ENCODE results near the gene ROR2. TPM values are rescaled to one million over a fixed set of nuclear protein-coding genes. Genes with fewer than 3 reads are reported as not detected.

The ROR2 gene
- total RNA-seq, 1 experiment from 2014 or later: 0.68 TPM

- intact Hi-C loops (cut with micrococcal nuclease; ENCODE audit: unreplicated experiment): no loop called here
- no peaks in the 10 kb centered on the region for H3K27me3 ChIP-seq (replicated peaks; ENCODE audit: control insufficient read depth, insufficient read depth, low read length)
- no TSS peak for BruUV-seq (replicated peaks)
- H3K4me1 Mint-ChIP-seq (ENCODE audit: low read depth, unreplicated experiment): no peaks in the 10 kb centered on the region
- DNase-seq: no peak
- ChIA-PET POLR2A (no interaction called here), CTCF (no interaction called here)
- TF ChIP-seq CTCF (IDR thresholded peaks at IDR 0.05; ENCODE audit: insufficient read depth in 1 of 2, low read depth in 1 of 2, low read length in 1 of 2, severe bottlenecking in 1 of 2, unreplicated experiment in 1 of 2): no peak
- H3K36me3 Mint-ChIP-seq (ENCODE audit: insufficient read depth, unreplicated experiment): no peaks in the 10 kb centered on the region
- H3K4me1 ChIP-seq: no peaks in the 10 kb centered on the region
- H3K27ac Mint-ChIP-seq (ENCODE audit: unreplicated experiment): no peak overlapping the region
- H3K36me3 ChIP-seq (ENCODE audit: control insufficient read depth, insufficient read depth, low read length): no peaks in the 10 kb centered on the region
- H3K4me3 ChIP-seq (ENCODE audit: low read depth, low read length): no peak overlapping the region
- no peak overlapping the region for H3K4me3 Mint-ChIP-seq (ENCODE audit: unreplicated experiment)
- no peaks in the 10 kb centered on the region for H3K9me3 ChIP-seq
- no peaks in the 10 kb centered on the region for H3K9me3 Mint-ChIP-seq (ENCODE audit: unreplicated experiment)
- H3K27me3 Mint-ChIP-seq (ENCODE audit: insufficient read depth, unreplicated experiment): no peaks in the 10 kb centered on the region
These were observed 35.1 kb downstream of the ROR2 start for GRCh38 chr9:91914937-91915336.

GRCh38 chr9:91914404-91914803 lies 35.6 kb downstream of the ROR2 start:
- intact Hi-C loops (cut with micrococcal nuclease; ENCODE audit: unreplicated experiment): no loop called here
- H3K4me1 ChIP-seq: no peaks in the 10 kb centered on the region
- H3K4me3 ChIP-seq (ENCODE audit: low read depth, low read length): no peak overlapping the region
- H3K27me3 Mint-ChIP-seq (ENCODE audit: insufficient read depth, unreplicated experiment): no peaks in the 10 kb centered on the region
- ChIA-PET CTCF (no interaction called here), POLR2A (no interaction called here)
- H3K4me1 Mint-ChIP-seq (ENCODE audit: low read depth, unreplicated experiment): no peaks in the 10 kb centered on the region
- BruUV-seq (replicated peaks): no TSS peak
- H3K27me3 ChIP-seq (replicated peaks; ENCODE audit: control insufficient read depth, insufficient read depth, low read length): no peaks in the 10 kb centered on the region
- no peaks in the 10 kb centered on the region for H3K36me3 Mint-ChIP-seq (ENCODE audit: insufficient read depth, unreplicated experiment)
- no peak overlapping the region for H3K4me3 Mint-ChIP-seq (ENCODE audit: unreplicated experiment)
- DNase-seq: no peak
- no peaks in the 10 kb centered on the region for H3K9me3 Mint-ChIP-seq (ENCODE audit: unreplicated experiment)
- H3K36me3 ChIP-seq (ENCODE audit: control insufficient read depth, insufficient read depth, low read length): no peaks in the 10 kb centered on the region
- no peak for TF ChIP-seq CTCF (IDR thresholded peaks at IDR 0.05; ENCODE audit: insufficient read depth in 1 of 2, low read depth in 1 of 2, low read length in 1 of 2, severe bottlenecking in 1 of 2, unreplicated experiment in 1 of 2)
- no peak overlapping the region for H3K27ac Mint-ChIP-seq (ENCODE audit: unreplicated experiment)
- H3K9me3 ChIP-seq: no peaks in the 10 kb centered on the region

GRCh38 chr9:91913986-91914385 lies 36.0 kb downstream of the ROR2 start:
- CTCF ChIA-PET: no interaction called here
- Histone ChIP-seq H3K4me3 (ENCODE audit: low read depth, low read length) (no peak overlapping the region), H3K27me3 (replicated peaks; ENCODE audit: control insufficient read depth, insufficient read depth, low read length) (no peaks in the 10 kb centered on the region), H3K36me3 (ENCODE audit: control insufficient read depth, insufficient read depth, low read length) (no peaks in the 10 kb centered on the region), H3K4me1 (no peaks in the 10 kb centered on the region), H3K9me3 (no peaks in the 10 kb centered on the region)
- Mint-ChIP-seq H3K4me1 (ENCODE audit: low read depth, unreplicated experiment) (no peaks in the 10 kb centered on the region), H3K27ac (ENCODE audit: unreplicated experiment) (no peak overlapping the region), H3K36me3 (ENCODE audit: insufficient read depth, unreplicated experiment) (no peaks in the 10 kb centered on the region), H3K4me3 (ENCODE audit: unreplicated experiment) (no peak overlapping the region), H3K27me3 (ENCODE audit: insufficient read depth, unreplicated experiment) (no peaks in the 10 kb centered on the region), H3K9me3 (ENCODE audit: unreplicated experiment) (no peaks in the 10 kb centered on the region)
- POLR2A ChIA-PET: no interaction called here
- no peak for TF ChIP-seq CTCF (IDR thresholded peaks at IDR 0.05; ENCODE audit: insufficient read depth in 1 of 2, low read depth in 1 of 2, low read length in 1 of 2, severe bottlenecking in 1 of 2, unreplicated experiment in 1 of 2)
- BruUV-seq (replicated peaks): no TSS peak
- DNase-seq: no peak
- intact Hi-C loops (cut with micrococcal nuclease; ENCODE audit: unreplicated experiment): no loop called here
